B cell (primary cell): Measurements from ENCODE around the gene RHCG. TPM values are rescaled to one million over a fixed set of nuclear protein-coding genes. Genes with fewer than 3 reads are reported as not detected.

ENCODE experiments used
- ATAC-seq: fragments of 200-7000 bp; cut with Tn5 transposase; one replicate; pipeline ENCODE4 v1.10.0; 2021; ENCODE audit warnings: low read depth, mild to moderate bottlenecking, moderate number of reproducible peaks, moderate library complexity
- CTCF ChIA-PET: fragments of 350-600 bp; sonication (Branson Sonifier 250); formaldehyde crosslinking; loops from one replicate; lab custom pipeline; 2021; ENCODE audit warnings: antibody characterized with exemption, inconsistent platforms; lab: Charles Lee
- POLR2A ChIA-PET: fragments of 350-600 bp; sonication (Branson Sonifier 250); formaldehyde crosslinking; loops from one replicate; lab custom pipeline; 2021; ENCODE audit warnings: antibody characterized with exemption; lab: Charles Lee
- DNase-seq: peaks from one replicate; pipeline ENCODE4 v3.0.0; 2013
- H2AFZ ChIP-seq: 2 replicates; pipeline ENCODE4 v1.6.1; 2012; ENCODE audit warnings: mild to moderate bottlenecking, low read depth, low read length; ENCODE audit not compliant: insufficient read depth, poor library complexity, severe bottlenecking
- H3K27ac ChIP-seq, 2 donors: 1 replicate in 1 of 2; 2 replicates in 1 of 2; pipeline ENCODE4 v1.5.1; 2012 to 2013; ENCODE audit warnings: low read length in 2 of 2, mild to moderate bottlenecking in 2 of 2, moderate library complexity in 1 of 2
- H3K27me3 ChIP-seq, 4 experiments: fragments of 200-600 bp in 1 of 4; sonication (generic) in 1 of 4; replicated peaks in 1 of 4; 1 replicate in 2 of 4; 2 replicates in 2 of 4; pipeline versions ENCODE4 v1.6.1 to v1.7.0; 2013 to 2016; ENCODE audit warnings: low read length in 3 of 4, mild to moderate bottlenecking in 2 of 4, mixed read lengths in 1 of 4, moderate library complexity in 1 of 4; ENCODE audit not compliant: insufficient read depth in 4 of 4, control insufficient read depth in 3 of 4; ENCODE audit errors: control extremely low read depth in 1 of 4
- H3K36me3 ChIP-seq, 2 experiments: replicated peaks in 1 of 2; 1 replicate in 1 of 2; 2 replicates in 1 of 2; pipeline versions ENCODE4 v1.6.1 to v1.7.1; 2013; ENCODE audit warnings: low read length in 1 of 2; ENCODE audit not compliant: insufficient read depth in 2 of 2, control insufficient read depth in 1 of 2; ENCODE audit errors: control extremely low read depth in 1 of 2, extremely low read depth in 1 of 2
- H3K4me1 ChIP-seq, 2 donors: fragments of 200-600 bp in 1 of 2; sonication (generic) in 1 of 2; 1 replicate in 1 of 2; 2 replicates in 1 of 2; pipeline versions ENCODE4 v1.5.1 to v1.6.1; 2013 to 2017; ENCODE audit warnings: low read length in 2 of 2; ENCODE audit not compliant: control insufficient read depth in 2 of 2, insufficient read depth in 2 of 2
- H3K4me2 ChIP-seq: replicated peaks from 2 replicates; pipeline ENCODE3; 2012; ENCODE audit warnings: mild to moderate bottlenecking, low read depth, low read length; ENCODE audit not compliant: poor library complexity, severe bottlenecking
- H3K4me3 ChIP-seq, 5 experiments: fragments of 200-600 bp in 1 of 5; sonication (generic) in 1 of 5; 1 replicate in 3 of 5; 2 replicates in 2 of 5; pipeline versions ENCODE4 v1.5.1 to v1.7.0; 2011 to 2016; ENCODE audit warnings: low read length in 4 of 5, mild to moderate bottlenecking in 4 of 5, low read depth in 2 of 5, control low read depth in 1 of 5, moderate library complexity in 1 of 5; ENCODE audit not compliant: insufficient read depth in 1 of 5; ENCODE audit errors: control extremely low read depth in 1 of 5, extremely low read depth in 1 of 5
- H3K79me2 ChIP-seq: fragments of 200-600 bp; sonication (generic); one replicate; pipeline ENCODE4 v1.6.0; 2016; ENCODE audit warnings: low read length; ENCODE audit not compliant: control insufficient read depth, insufficient read depth
- H3K9ac ChIP-seq: fragments of 200-600 bp; sonication (generic); 2 replicates; pipeline ENCODE4 v1.6.1; 2017; ENCODE audit warnings: mild to moderate bottlenecking, low read length, moderate library complexity
- H3K9me3 ChIP-seq, 3 donors: one replicate each; pipeline versions ENCODE4 v1.6.1 to v1.7.1; 2013; ENCODE audit warnings: low read length in 2 of 3; ENCODE audit not compliant: control insufficient read depth in 2 of 3, insufficient read depth in 1 of 3; ENCODE audit errors: control extremely low read depth in 1 of 3
- H4K20me1 ChIP-seq: 2 replicates; pipeline ENCODE4 v1.6.0; 2012; ENCODE audit warnings: mild to moderate bottlenecking, low read length; ENCODE audit not compliant: insufficient read depth, control insufficient read depth, poor library complexity, severe bottlenecking
- H3K27ac Mint-ChIP-seq: one replicate; pipeline ENCODE4 v1.8.0; 2021; ENCODE audit warnings: mixed read lengths
- H3K27me3 Mint-ChIP-seq: one replicate; pipeline ENCODE4 v1.8.0; 2021; ENCODE audit warnings: mixed read lengths
- H3K4me1 Mint-ChIP-seq: one replicate; pipeline ENCODE4 v1.8.0; 2021; ENCODE audit warnings: mixed read lengths
- H3K4me3 Mint-ChIP-seq: one replicate; pipeline ENCODE4 v1.8.0; 2021; ENCODE audit warnings: mixed read lengths
- H3K9me3 Mint-ChIP-seq: one replicate; pipeline ENCODE4 v1.8.0; 2022; ENCODE audit warnings: mixed read lengths; ENCODE audit not compliant: insufficient read depth
- CTCF ChIP-seq: fragments of 200-600 bp; IDR thresholded peaks from one replicate; pipeline ENCODE4 v1.8.0; 2022; ENCODE audit warnings: antibody characterized with exemption, mild to moderate bottlenecking
- EZH2 ChIP-seq: IDR thresholded peaks from 2 replicates; pipeline ENCODE4 v1.6.1; 2012; ENCODE audit warnings: borderline replicate concordance, low read depth, mild to moderate bottlenecking, moderate library complexity, low read length; ENCODE audit not compliant: insufficient read depth, poor library complexity, severe bottlenecking
- WGBS: methylation state at CpG from one replicate; pipeline ENCODE4 v1.1.5; 2013; ENCODE audit warnings: missing lambda C conversion rate; ENCODE audit not compliant: insufficient coverage; 5-methylcytosine and 5-hydroxymethylcytosine counted together
- intact Hi-C: fragments of 100-400 bp; cut with micrococcal nuclease; formaldehyde crosslinking; loops from one replicate; pipeline ENCODE4 v1.10.0; 2022
- polyA plus RNA-seq: library from polyadenylated mRNA; depleted of rRNA; stranded (reverse); fragments of >200 nt; gene quantifications from 2 replicates; pipeline ENCODE4 v1.2.3, GENCODE V29; 2012
- total RNA-seq, 2 donors: library from RNA; stranded (reverse); fragments of 120-200 nt in 1 of 2; gene quantifications; 1 replicate in 1 of 2; 2 replicates in 1 of 2; pipeline versions ENCODE4 v1.2.3 to v1.2.4, GENCODE V29; 2013 to 2022

RHCG gene
- total and polyA plus RNA-seq, 2 donors (not counting 1 experiment from before 2014, with no cell fraction given): not detected

GRCh38 chr15:89514596-89515406 is 18.4 kb upstream of the RHCG start:
- Histone ChIP-seq H3K9ac (no peak overlapping the region), H3K4me1 (no peaks in the 10 kb centered on the region), H3K4me2 (no peak overlapping the region), H3K9me3 (no peaks in the 10 kb centered on the region), H2AFZ (no peak overlapping the region), H3K79me2 (no peaks in the 10 kb centered on the region), H3K4me3 (no peak overlapping the region), H3K36me3 (no peaks in the 10 kb centered on the region), H4K20me1 (no peaks in the 10 kb centered on the region), H3K27ac (no peak overlapping the region), H3K27me3 (peaks cover 0 to 16% (median 4%) of the 10 kb centered on the region in 4 experiments)
- Mint-ChIP-seq H3K4me1 (no peaks in the 10 kb centered on the region), H3K9me3 (no peaks in the 10 kb centered on the region), H3K4me3 (no peak overlapping the region), H3K27ac (no peak overlapping the region), H3K27me3 (peaks cover 43% of the 10 kb centered on the region)
- 71% methylated on average over 3 of the region's 6 CpGs for WGBS
- no peak for ATAC-seq
- no peak for DNase-seq
- intact Hi-C loops: no loop called here
- POLR2A ChIA-PET: no interaction called here
- CTCF ChIA-PET: no interaction called here
- TF ChIP-seq CTCF (no peak), EZH2 (no peak)

GRCh38 chr15:89514186-89514585 is 17.8 kb upstream of the RHCG start:
- no peaks in the 10 kb centered on the region for H3K4me1 ChIP-seq
- H3K4me3 ChIP-seq: no peak overlapping the region
- ATAC-seq (no peak), DNase-seq (no peak)
- Mint-ChIP-seq H3K9me3 (no peaks in the 10 kb centered on the region), H3K27me3 (peaks cover 43% of the 10 kb centered on the region), H3K27ac (no peak overlapping the region), H3K4me3 (no peak overlapping the region), H3K4me1 (no peaks in the 10 kb centered on the region)
- ChIA-PET POLR2A (no interaction called here), CTCF (no interaction called here)
- H3K9me3 ChIP-seq: no peaks in the 10 kb centered on the region
- no peak overlapping the region for H3K9ac ChIP-seq
- H4K20me1 ChIP-seq: no peaks in the 10 kb centered on the region
- TF ChIP-seq CTCF: no peak
- TF ChIP-seq EZH2: no peak
- no peak overlapping the region for H3K27ac ChIP-seq
- no peak overlapping the region for H3K4me2 ChIP-seq
- no peaks in the 10 kb centered on the region for H3K79me2 ChIP-seq
- H3K36me3 ChIP-seq: no peaks in the 10 kb centered on the region
- H2AFZ ChIP-seq: no peak overlapping the region
- intact Hi-C loops: no loop called here
- WGBS: no CpG with 5 or more reads among the region's 7 CpGs
- peaks cover 0 to 16% (median 4%) of the 10 kb centered on the region in 4 experiments for H3K27me3 ChIP-seq
